Astrocyte of the cerebellum (primary cell): ENCODE measurements around the gene RIPK1.
"Not testable (repeated sequence)": the region's sequence is repeated elsewhere in the genome, so short reads cannot be mapped to it uniquely, and the experiment has no call there.

Experiments used
- DNase-seq: peaks from one replicate; pipeline ENCODE4 v3.0.0-alpha.2; 2011; ENCODE audit warnings: low read depth
- H3K4me3 ChIP-seq: 2 replicates; pipeline ENCODE4 v1.5.1; 2011; ENCODE audit warnings: mild to moderate bottlenecking, low read depth, low read length, moderate library complexity
- in situ Hi-C: cut with HindIII; loops from 2 replicates; pipeline ENCODE4 v1.10.0; 2017; ENCODE audit warnings: low sequenced_read_pairs
- TF ChIP-seq, protein P1 (sequence below): IDR thresholded peaks from 2 replicates; pipeline ENCODE4 v1.5.1; 2012; ENCODE audit warnings: low read length, low read depth, moderate library complexity, mild to moderate bottlenecking; ENCODE audit errors: missing control alignments

RIPK1 gene

DNA sequence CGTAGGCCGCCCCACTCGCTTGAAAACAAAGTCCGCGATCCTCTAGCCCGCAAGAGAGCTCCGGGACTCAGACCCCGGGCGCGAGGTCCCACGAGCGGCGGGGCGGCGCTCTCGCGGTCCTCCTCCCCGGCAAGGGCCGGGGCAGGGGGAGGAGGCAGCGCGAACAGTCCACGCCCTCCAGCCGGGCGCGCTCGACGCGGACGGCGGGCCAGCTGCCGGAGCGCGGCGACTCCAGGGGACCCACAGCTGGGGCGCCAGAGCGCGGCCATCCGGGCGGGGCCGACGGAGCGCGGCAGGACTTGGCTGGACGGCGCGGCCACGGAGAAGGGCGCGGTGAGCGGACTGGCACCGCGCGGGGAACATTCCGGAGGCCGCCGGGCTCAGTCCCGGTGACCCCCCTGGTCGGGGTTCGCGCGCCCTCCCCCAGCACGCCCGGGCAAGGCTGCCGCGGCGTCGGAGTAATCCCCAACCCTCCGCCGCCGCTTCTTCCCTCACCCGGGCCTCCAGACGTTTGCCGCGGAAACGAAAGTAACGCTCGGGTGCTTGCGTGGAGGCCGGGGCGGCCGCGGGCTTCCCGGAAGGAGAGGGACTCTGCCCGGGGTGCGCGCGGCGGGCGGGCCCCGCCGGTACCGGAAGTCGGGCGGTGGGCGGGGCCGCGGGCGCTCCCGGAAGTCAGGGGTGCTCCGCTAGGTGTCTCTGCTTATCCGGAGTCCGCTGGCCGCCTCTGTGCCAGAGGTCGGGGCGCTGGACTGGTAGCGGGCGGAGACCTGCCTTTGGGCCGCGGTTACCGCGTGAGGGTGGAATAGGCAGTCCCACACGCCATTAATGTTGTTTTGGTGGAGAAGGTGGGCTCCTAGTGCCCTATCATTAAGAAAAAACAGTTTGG, at the start of gene RIPK1:
RIPK1 (plus strand) TSS at position 166 of the 886 bp plus-strand sequence. CDS start 8,330 bp downstream, outside the sequence.
- peak; percentile 43 for DNase-seq

DNA sequence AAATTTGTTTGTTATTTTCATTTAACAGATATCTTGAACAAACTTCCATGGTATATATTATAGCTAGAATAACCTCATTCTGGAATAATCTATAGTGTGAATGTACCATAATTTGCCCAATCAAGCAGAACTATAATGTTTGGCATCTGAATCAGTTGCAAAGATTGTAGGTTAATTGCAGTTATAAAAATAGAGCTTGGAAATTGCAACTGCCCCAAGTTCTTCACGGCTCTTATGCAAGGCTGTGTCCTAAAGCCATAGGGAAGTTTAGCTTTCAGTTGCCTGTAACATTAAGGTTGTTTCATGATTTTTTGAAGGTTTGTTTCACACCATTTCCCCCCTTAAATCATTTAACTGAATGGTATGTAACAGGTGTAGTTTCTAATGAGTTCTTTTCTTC, 49.2 kb upstream of the RIPK1 start:
- in situ Hi-C loops: no loop called here
- TF ChIP-seq, protein P1, sequence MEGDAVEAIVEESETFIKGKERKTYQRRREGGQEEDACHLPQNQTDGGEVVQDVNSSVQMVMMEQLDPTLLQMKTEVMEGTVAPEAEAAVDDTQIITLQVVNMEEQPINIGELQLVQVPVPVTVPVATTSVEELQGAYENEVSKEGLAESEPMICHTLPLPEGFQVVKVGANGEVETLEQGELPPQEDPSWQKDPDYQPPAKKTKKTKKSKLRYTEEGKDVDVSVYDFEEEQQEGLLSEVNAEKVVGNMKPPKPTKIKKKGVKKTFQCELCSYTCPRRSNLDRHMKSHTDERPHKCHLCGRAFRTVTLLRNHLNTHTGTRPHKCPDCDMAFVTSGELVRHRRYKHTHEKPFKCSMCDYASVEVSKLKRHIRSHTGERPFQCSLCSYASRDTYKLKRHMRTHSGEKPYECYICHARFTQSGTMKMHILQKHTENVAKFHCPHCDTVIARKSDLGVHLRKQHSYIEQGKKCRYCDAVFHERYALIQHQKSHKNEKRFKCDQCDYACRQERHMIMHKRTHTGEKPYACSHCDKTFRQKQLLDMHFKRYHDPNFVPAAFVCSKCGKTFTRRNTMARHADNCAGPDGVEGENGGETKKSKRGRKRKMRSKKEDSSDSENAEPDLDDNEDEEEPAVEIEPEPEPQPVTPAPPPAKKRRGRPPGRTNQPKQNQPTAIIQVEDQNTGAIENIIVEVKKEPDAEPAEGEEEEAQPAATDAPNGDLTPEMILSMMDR: no peak
- H3K4me3 ChIP-seq: no peak overlapping the region
- no peak for DNase-seq

More for the DNA sequence above, at the start of gene RIPK1:
- in situ Hi-C loops: no loop called here
- TF ChIP-seq, protein P1: peak; percentile 42
- peak within 1 kb of the TSS; percentile 68 for H3K4me3 ChIP-seq

DNA sequence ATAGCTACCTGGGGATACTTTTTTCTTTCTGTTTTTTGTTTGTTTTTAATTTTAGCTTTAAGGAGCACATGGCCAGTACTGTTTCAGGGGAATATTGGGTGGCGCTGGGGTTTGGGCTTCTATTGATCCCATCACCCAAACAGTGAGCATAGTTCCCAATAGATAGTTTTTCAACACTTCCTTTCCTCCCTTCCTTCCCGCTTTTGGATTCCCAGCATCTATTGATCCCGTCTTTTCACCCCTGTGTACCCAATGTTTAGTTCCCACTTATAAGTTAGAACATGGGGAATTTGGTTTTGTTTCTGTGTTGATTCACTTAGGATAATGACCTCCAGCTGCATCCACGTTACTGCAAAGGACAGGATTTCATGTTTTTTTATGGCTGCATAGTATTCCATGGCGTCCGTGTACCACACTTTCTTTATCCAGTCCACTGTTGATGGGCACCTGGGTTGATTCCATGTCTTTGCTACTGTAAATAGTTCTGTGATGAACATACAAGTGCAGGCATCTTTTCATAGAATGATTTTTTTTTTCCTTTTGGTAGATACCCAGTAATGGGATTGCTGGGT, 48.5 kb upstream of the RIPK1 start:
- no peak overlapping the region for H3K4me3 ChIP-seq
- DNase-seq: no peak
- in situ Hi-C loops: no loop called here
- TF ChIP-seq, protein P1: no peak

DNA sequence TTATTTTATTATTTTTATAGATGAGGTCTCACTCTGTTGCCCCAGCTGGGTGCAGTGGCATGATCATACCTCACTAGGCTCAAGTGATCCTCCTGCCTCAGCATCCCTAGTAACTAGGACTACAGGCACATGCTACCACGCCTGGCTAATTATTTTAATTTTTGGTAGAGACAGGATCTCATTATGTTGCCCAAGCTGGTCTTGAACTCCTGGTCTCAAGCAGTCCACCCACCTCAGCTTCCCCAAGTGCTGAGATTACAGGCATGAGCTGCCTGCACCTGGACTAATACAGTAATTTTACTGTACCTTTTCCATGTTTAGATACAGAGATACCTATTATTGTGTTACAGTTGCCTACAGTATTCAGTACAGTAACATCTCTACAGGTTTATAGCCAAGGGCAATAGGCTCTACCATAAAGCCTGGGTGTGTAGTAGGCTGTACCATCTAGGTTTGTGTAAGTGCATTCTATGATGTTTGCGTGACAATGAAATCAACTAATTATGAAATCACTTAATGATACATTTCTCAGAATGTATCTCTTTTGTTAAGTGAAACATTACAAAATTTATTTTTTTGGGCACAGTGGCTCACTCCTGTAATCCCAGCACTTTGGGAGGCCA, 47.2 kb upstream of the RIPK1 start:
- DNase-seq, in situ Hi-C loops, H3K4me3 ChIP-seq: not testable (repeated sequence)

DNA sequence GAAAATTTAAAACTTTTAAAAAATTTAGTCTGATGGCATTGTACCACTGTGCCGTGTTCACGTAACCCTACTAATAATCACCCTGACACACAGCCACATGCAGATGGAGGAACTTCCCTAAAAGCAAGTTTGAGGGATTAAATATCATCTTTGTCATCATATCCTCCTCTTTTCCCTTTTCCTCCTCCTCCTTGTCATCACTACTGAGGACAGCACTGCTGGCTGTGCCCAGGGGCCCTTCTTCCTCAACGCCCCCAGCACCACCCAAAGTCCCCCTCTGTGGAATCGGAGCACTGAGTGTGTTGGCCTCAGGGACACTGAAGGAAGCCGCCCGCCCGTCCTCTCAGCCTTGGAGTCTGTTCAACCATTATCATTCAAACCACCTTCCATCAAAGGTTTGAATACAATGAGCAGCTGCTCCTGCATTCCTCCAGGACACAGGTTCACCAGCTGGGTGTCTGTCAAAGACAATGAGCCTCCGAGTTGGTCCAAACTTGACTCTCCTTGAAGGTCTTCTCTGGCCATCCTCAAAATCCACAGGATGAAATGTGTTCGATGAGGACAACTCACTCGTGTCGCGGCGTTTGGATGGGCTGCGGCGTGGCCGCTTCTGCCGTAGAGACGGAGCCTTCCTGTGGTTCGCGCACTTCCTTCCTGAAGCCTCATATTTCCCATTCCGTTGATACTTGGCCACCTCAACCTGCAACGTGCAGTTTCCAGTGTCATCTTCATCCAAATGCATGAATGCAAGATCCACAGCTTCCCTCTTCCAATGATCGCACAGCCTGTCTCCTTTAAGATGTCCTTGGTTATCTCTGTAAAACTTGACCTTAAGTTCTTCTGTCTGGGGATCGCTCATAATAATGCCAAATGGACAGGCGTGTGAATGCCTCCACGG, 45.3 kb upstream of the RIPK1 start:
- TF ChIP-seq, protein P1: no peak

DNA sequence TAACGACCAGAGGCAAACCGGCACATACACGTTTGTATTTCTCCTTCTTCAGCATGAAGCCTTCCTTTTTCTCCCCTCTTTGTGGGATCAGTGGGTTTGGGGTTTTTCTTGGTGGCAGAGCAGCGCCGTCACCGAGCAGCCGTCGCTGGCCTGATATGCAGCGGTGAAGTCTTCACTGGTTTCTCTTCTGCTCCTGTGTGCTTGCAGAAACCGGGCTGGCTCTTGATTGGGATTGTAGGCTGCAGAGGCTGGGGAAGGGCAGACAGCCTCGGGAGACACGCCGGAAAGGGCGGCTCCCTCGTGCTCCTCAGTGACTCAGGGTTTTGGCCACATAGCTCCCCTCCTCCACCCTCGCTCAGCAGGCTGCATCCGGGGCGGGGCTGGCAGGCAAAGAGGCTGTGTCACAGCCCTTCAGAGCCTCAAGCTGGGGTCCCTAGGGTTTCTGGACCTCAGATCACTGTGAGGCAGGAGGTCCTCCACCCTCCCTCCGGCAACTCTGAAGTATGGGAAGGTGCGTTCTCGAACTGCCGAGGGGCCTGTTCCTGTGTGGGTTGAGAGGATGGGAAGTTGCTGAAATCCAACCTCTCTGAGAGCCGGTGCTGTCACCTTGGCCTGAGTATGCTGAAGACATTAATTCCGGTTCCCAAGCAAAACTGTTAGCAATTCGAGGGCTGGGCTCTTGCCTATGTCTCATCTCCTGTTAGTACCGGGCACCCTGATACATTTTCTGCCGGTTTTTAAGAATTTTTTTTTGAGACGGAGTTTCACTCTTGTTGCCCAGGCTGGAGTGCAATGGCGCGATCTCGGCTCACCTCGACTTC, 44.4 kb upstream of the RIPK1 start:
- TF ChIP-seq, protein P1: no peak
- no peak for DNase-seq
- in situ Hi-C loops: no loop called here
- peak overlapping the region; percentile 29 for H3K4me3 ChIP-seq

More for the DNA sequence above, 45.3 kb upstream of the RIPK1 start:
- no peak for DNase-seq
- in situ Hi-C loops: no loop called here
- H3K4me3 ChIP-seq: peak overlapping the region; percentile 29
